ENCODE data around the gene NT5DC1. TPM values are rescaled to one million over a fixed set of nuclear protein-coding genes. Genes with fewer than 3 reads are reported as not detected.

NT5DC1 gene
- total RNA-seq, 1 donor from 2014 or later = 16.0 TPM

- TF ChIP-seq CTCF (IDR thresholded peaks at IDR 0.05) = no peak
- Mint-ChIP-seq H3K4me3 (ENCODE audit: unreplicated experiment) (no peak overlapping the region), H3K36me3 (ENCODE audit: unreplicated experiment) (peaks cover 6% of the 10 kb centered on the region), H3K4me1 (ENCODE audit: unreplicated experiment) (peaks cover 22% of the 10 kb centered on the region), H3K27ac (ENCODE audit: unreplicated experiment) (no peak overlapping the region), H3K9me3 (ENCODE audit: unreplicated experiment) (no peaks in the 10 kb centered on the region), H3K27me3 (ENCODE audit: unreplicated experiment) (no peaks in the 10 kb centered on the region)
- DNase-seq (ENCODE audit: extremely low spot score, unreplicated experiment) = no peak
Observed at GRCh38 chr6:116255246-116255800, 154.7 kb downstream of the NT5DC1 start.

GRCh38 chr6:116256694-116257093, 156.0 kb downstream of the NT5DC1 start:
- no peak overlapping the region for H3K27ac Mint-ChIP-seq (ENCODE audit: unreplicated experiment)
- H3K36me3 Mint-ChIP-seq (ENCODE audit: unreplicated experiment) = peaks cover 12% of the 10 kb centered on the region
- H3K9me3 Mint-ChIP-seq (ENCODE audit: unreplicated experiment) = no peaks in the 10 kb centered on the region
- no peaks in the 10 kb centered on the region for H3K27me3 Mint-ChIP-seq (ENCODE audit: unreplicated experiment)
- no peak for TF ChIP-seq CTCF (IDR thresholded peaks at IDR 0.05)
- peaks cover 8% of the 10 kb centered on the region for H3K4me1 Mint-ChIP-seq (ENCODE audit: unreplicated experiment)
- no peak for DNase-seq (ENCODE audit: extremely low spot score, unreplicated experiment)
- no peak overlapping the region for H3K4me3 Mint-ChIP-seq (ENCODE audit: unreplicated experiment)

GRCh38 chr6:116258520-116258919, 157.9 kb downstream of the NT5DC1 start:
- Mint-ChIP-seq H3K4me3 (ENCODE audit: unreplicated experiment) (no peak overlapping the region), H3K27ac (ENCODE audit: unreplicated experiment) (no peak overlapping the region), H3K27me3 (ENCODE audit: unreplicated experiment) (no peaks in the 10 kb centered on the region), H3K36me3 (ENCODE audit: unreplicated experiment) (peaks cover 23% of the 10 kb centered on the region), H3K4me1 (ENCODE audit: unreplicated experiment) (no peaks in the 10 kb centered on the region), H3K9me3 (ENCODE audit: unreplicated experiment) (peaks cover 13% of the 10 kb centered on the region)
- no peak for DNase-seq (ENCODE audit: extremely low spot score, unreplicated experiment)
- no peak for TF ChIP-seq CTCF (IDR thresholded peaks at IDR 0.05)

- H3K36me3 Mint-ChIP-seq (ENCODE audit: unreplicated experiment) = peaks cover 39% of the 10 kb centered on the region
Observed at GRCh38 chr6:116263353-116263752, 162.7 kb downstream of the NT5DC1 start.

More at GRCh38 chr6:116263353-116263752, 162.7 kb downstream of the NT5DC1 start:
- Mint-ChIP-seq H3K4me1 (ENCODE audit: unreplicated experiment) (peaks cover 1% of the 10 kb centered on the region), H3K4me3 (ENCODE audit: unreplicated experiment) (no peak overlapping the region), H3K9me3 (ENCODE audit: unreplicated experiment) (peaks cover 22% of the 10 kb centered on the region), H3K27ac (ENCODE audit: unreplicated experiment) (no peak overlapping the region), H3K27me3 (ENCODE audit: unreplicated experiment) (no peaks in the 10 kb centered on the region)
- TF ChIP-seq CTCF (IDR thresholded peaks at IDR 0.05) = no peak
- no peak for DNase-seq (ENCODE audit: extremely low spot score, unreplicated experiment)
